Activated gamma-delta T cell treated with Interleukin-2 at 50 U/mL for 16 hours (primary cell): ENCODE results near the gene FAM83D.
A peak's percentile ranks its signal among the peaks of the same experiment; 100 is the strongest.

Experiments used
- DNase-seq: peaks from one replicate; pipeline ENCODE4 v3.0.0-alpha.2; 2020

The FAM83D gene, protein sequence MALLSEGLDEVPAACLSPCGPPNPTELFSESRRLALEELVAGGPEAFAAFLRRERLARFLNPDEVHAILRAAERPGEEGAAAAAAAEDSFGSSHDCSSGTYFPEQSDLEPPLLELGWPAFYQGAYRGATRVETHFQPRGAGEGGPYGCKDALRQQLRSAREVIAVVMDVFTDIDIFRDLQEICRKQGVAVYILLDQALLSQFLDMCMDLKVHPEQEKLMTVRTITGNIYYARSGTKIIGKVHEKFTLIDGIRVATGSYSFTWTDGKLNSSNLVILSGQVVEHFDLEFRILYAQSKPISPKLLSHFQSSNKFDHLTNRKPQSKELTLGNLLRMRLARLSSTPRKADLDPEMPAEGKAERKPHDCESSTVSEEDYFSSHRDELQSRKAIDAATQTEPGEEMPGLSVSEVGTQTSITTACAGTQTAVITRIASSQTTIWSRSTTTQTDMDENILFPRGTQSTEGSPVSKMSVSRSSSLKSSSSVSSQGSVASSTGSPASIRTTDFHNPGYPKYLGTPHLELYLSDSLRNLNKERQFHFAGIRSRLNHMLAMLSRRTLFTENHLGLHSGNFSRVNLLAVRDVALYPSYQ

DNA sequence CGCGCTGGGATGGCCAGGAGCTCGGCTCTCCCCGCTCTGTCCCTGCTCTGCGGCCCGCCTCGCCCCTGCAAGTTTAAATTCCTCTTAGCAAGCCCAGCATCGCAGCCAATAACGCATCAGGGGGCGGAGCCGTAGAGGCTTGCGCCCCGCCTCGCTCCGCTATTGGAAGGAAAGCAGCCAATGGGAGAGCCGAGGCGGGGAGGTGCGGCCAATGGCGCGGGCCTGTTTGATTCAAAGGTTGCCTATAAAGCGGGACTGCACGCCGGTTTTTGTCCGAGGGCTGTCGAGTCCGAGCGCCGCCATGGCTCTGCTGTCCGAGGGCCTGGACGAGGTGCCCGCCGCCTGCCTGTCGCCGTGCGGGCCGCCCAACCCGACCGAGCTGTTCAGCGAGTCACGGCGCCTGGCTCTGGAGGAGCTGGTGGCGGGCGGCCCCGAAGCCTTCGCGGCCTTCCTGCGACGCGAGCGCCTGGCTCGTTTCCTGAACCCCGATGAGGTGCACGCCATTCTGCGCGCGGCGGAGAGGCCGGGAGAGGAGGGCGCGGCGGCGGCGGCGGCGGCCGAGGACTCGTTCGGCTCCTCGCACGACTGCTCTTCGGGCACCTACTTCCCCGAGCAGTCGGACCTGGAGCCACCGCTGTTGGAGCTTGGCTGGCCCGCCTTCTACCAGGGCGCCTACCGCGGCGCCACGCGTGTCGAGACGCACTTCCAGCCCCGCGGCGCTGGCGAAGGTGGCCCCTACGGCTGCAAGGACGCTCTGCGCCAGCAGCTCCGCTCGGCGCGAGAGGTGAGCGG lies at the start of gene FAM83D:
TSS of gene FAM83D (plus strand) at position 276 of the 792 bp plus-strand sequence. CDS start at position 302, 26 bp downstream.
- DNase-seq, result peak; percentile 87

DNA sequence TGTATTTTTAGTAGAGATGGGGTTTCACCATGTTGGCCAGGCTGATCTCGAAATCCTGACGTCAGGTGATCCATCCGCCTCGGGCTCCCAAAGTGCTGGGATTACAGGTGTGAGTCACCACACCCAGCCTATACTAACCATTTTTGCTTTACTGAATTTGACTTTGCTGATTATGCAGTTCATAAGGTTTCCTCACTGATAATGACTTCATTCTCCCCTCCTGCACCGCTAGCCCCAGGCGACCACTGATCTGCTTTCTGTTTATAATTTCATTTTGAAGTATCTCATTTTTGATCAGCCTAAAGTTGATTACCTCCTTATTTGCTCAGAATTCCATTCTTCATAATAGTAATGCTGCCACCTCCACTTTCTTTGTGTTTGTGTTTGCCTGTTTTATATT lies 48.7 kb upstream of the FAM83D start:
- no peak for DNase-seq

GRCh38 chr20:38878866-38879265 lies 47.4 kb upstream of the FAM83D start:
- DNase-seq, result no peak

- no peak for DNase-seq
Observed at GRCh38 chr20:38880952-38881735, 45.1 kb upstream of the FAM83D start.

GRCh38 chr20:38881806-38882440 lies 44.3 kb upstream of the FAM83D start:
- DNase-seq, result no peak

DNA sequence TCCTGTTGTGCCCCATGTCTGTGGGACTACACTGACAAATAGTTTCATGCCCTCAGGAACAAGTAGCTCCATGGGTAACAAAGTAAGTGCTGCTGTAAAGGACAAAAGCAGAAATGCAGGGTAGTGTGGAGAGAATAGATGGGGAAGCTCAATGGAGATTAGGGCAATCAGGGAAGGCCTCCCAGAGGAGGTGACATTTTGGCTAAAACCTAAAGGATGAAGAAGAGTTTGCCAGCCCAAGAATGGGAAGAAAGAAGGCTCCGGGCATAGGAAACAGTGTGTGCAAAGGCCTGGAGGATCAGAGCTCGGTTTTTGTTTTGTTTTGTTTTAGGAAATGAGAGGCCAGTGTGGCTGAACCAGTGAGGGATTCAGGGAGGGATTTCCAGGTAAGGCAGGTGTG lies 43.6 kb upstream of the FAM83D start:
- DNase-seq, result no peak

GRCh38 chr20:38883081-38883980 lies 42.9 kb upstream of the FAM83D start:
- DNase-seq, result peak; percentile 34

GRCh38 chr20:38883981-38884733 lies 42.1 kb upstream of the FAM83D start:
- DNase-seq, result no peak

GRCh38 chr20:38885357-38885756 lies 40.9 kb upstream of the FAM83D start:
- DNase-seq, result no peak

DNA sequence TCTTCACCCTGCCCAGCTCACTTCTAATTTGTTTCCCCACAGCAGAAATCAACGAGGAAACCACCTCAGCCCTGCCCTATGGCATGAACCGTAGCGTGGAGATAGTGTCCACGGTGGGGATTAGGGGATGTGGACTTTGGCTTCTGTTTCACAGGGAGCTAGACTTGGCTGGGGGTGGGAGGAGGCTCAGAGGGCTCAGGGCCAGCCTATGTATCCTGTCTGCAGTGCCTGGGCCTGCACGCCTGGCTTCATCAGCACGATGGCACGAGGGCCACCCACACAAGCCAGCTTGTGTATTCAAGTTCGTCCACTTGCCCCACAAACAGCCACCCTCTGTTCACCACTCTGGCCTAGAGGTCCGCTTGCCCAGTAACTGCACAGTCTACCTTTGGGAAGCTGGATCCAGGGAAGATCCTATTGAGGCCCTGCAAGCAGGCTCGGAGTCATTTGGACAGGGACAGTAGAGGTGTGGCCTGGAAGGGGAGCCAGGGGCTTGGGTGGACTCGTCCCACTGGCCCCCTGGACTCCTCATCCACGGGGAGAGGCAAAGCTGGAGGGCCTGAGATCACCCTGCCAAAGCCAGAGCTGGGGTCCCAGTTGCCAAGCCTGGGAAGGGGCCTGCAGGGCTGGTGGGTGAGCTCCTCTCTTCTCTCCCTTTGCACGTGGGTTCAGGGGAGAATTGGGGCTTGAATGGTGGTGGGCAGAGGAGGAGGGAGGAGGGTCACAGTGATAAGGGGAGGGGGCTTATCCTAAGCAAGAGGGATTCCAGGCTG lies 38.0 kb upstream of the FAM83D start:
- DNase-seq, result no peak

- no peak for DNase-seq
Observed at GRCh38 chr20:38889050-38889449, 37.2 kb upstream of the FAM83D start.

DNA sequence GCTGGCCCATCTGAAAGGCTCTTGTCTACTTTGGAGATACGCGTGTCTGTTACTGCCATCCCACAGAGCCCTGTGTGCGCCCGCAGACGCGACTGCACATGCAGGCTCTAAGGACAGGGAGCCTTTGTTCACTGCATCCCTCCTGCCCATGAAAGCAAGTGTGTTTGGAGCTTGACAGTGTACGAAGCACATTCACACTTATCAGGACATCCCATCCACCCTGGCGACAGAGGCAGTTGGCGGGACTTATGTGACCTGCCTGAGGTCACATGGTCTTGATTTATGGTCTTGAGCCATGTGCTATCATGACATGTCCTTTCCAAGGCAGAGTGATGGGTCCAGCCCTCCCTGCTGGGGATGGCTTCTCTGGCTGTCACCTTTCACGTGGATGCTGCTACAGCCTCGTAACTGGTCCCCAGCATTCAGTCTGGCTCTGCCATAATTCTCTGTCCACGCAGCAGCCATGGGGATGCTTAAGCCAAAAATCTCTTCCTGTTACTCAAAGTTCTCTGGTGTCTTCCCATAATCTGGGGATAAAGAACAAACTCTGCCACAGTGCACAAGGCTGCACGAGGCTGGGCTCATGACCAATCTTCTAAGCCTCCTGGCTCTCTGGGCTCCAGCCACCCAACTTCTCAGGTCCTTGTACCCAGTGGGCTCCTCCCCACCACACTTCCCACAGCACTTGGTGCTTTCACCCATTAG lies 36.3 kb upstream of the FAM83D start:
- no peak for DNase-seq

- DNase-seq, result no peak
Observed at GRCh38 chr20:38890497-38890818, 35.8 kb upstream of the FAM83D start.

DNA sequence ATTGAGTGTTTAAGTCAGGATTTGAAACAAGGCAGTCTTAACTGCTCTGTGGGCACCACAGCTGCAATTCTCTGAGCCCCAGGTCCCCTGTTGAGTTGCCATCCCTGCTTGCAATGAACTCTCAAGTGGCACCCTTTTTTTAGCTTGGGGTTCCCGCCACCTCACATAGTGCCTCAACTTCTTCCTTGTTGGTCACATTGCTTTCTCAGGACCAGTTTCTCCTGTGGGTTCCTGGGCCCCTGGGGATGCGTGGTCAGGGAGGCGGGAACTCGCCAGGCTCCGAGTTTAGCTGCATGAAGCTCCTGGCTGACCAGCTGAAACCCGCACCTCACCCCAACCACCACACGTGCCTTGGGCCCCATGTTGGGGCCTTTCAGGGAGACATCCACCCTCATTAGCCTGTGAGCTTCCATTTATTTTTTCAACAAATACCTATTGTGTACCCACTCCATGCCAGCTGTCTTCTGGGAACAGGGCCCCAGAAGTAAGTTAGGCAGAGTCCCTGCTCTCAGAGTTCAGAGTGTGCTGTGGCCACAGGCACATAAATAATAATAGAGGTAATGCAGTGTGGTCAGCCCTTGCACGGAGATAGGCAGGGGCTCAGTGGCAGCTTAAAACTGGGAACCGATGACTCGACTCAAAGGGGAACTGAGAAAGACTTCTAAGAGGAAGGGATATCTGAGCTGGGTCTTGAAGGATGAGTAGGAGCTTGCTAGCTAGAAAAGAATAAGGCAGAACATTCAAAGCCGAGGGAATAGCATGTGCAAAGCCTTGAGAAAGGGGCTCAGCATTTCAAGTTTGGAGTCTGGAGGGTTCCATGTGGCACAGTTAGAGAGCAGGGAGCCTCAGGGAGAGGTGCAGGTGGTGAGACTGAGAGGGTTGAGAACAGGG lies 33.9 kb upstream of the FAM83D start:
- no peak for DNase-seq

DNA sequence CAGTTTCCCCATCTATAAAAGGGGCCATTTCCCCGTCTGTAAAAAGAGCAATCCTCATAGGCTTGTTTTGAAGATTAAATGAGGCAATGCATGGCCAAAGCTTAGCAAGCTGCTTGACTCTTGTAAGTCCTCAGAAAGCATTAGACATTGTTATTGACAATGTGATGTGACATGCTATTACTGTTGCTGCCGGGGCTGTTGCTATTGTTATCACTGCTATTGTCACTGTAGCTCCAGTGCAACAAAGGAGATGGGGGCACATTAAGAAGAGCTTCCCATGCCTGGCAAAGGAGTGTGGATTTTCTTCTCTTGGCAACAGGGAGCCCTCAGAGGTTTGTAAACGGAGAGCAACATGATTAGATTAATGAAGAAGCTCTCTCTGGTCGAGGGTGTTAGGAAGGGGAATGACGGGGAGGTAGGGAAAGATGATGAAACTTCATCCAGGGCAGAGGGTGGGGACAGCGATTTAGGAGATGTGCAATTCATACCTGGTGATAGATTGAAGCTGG lies 33.1 kb upstream of the FAM83D start:
- DNase-seq, result no peak

DNA sequence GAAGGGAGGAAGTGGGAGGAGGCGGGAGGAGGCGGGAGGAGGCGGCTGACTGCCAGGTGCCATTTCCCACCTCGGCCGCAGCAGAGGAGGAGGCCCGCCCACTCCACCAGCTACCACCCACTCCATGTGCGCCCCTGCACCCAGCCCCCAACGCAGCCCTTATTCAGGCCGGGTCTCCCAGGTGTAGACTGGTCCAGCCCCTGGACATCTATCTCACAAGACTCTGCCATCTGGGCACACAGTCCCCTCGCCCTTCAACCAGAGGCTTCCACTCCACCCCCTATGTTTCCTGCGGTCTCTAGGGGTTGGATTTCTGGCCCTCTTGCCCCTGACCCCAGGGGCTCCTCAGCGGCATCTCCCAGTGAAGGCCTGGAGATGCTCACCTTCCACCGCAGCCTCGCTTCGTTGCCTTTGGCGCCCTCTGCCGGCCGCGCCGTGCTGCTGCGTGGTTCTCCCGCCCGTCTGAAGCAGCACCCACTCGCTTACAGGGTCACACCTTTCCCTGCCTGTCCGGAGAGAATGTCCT lies 32.6 kb upstream of the FAM83D start:
- DNase-seq, result peak; percentile 81

DNA sequence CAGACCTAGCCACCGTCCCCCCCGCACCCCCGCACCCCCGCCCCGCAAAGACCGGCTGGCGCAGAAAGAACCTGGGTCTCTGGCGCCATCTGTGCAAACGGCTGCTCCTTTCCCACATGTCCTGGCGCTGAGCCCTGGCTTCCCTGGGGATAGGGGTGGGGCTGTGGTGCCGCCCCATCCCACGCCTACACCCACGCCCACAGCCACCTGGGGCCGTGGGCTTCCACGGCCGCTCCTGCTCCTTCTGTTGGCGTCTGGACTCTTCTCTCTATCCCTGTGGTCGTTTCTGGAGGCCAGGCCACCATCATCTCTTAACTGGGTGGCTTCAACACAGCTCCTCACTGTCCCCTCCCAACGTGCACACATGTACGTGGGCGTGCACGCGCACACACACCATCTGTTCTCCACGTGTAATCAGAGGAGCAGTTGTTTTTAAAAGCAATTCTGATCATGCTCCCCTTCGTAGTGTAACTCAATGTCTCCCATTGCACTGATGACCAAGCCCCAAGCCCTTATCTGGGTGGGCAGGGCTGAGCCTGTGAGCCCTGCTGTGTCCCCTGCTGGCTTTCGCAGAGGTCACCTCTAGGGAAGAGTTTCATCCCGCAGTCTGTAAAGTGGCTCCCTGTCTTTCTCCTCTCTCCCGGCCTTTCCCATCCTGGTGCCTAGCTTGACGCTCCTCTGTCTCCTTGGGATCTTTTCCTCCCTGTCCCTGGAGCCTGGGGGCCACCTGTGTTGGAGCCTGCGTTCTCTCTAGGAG lies 31.9 kb upstream of the FAM83D start:
- no peak for DNase-seq
